IPS-11a (cell line): ENCODE results near the gene CLHC1.
"Not testable (repeated sequence)": the region's sequence is repeated elsewhere in the genome, so short reads cannot be mapped to it uniquely, and the experiment has no call there.

Experiments used
- H3K4me3 ChIP-seq: one replicate; pipeline ENCODE4 v1.5.1; 2013; ENCODE audit warnings: low read depth, low read length, control low read depth

The CLHC1 gene

GRCh38 chr2:55232084-55232862, at the start of gene CLHC1, which contains the start of gene RPS27A:
CLHC1 (minus strand) TSS chr2:55232293; CDS start chr2:55222411, 9,882 bp downstream.
RPS27A (plus strand) TSS chr2:55232688; CDS start chr2:55232825, 137 bp downstream.
- H3K4me3 ChIP-seq: peak within 1 kb of the TSS; percentile 98

- H3K4me3 ChIP-seq: not testable (repeated sequence)
Measured at GRCh38 chr2:55280851-55281546, 48.9 kb upstream of the CLHC1 start.

GRCh38 chr2:55279859-55280424, 47.8 kb upstream of the CLHC1 start:
- not testable (repeated sequence) for H3K4me3 ChIP-seq

- H3K4me3 ChIP-seq: not testable (repeated sequence)
Measured at GRCh38 chr2:55279214-55279835, 47.2 kb upstream of the CLHC1 start.

- H3K4me3 ChIP-seq: no peak overlapping the region
Measured at GRCh38 chr2:55277310-55277709, 45.2 kb upstream of the CLHC1 start.

GRCh38 chr2:55274346-55274745, 42.3 kb upstream of the CLHC1 start:
- H3K4me3 ChIP-seq: not testable (repeated sequence)

- H3K4me3 ChIP-seq: peak overlapping the region; percentile 97
Measured at GRCh38 chr2:55269645-55269990, 37.5 kb upstream of the CLHC1 start.

GRCh38 chr2:55268907-55269644, 37.0 kb upstream of the CLHC1 start, which contains the start of gene MTIF2:
MTIF2 (minus strand) TSS chr2:55269231; CDS start chr2:55263858, 5,373 bp downstream.
- peak within 1 kb of the TSS; percentile 97 for H3K4me3 ChIP-seq

- peak overlapping the region; percentile 97 for H3K4me3 ChIP-seq
Measured at GRCh38 chr2:55268288-55268906, 36.3 kb upstream of the CLHC1 start.

- not testable (repeated sequence) for H3K4me3 ChIP-seq
Measured at GRCh38 chr2:55259586-55259985, 27.5 kb upstream of the CLHC1 start.

GRCh38 chr2:55252832-55253231, 20.7 kb upstream of the CLHC1 start:
- H3K4me3 ChIP-seq: no peak overlapping the region

- no peak overlapping the region for H3K4me3 ChIP-seq
Measured at GRCh38 chr2:55247025-55247424, 14.9 kb upstream of the CLHC1 start.

- H3K4me3 ChIP-seq: no peak overlapping the region
Measured at GRCh38 chr2:55245411-55245810, 13.3 kb upstream of the CLHC1 start.

- no peak overlapping the region for H3K4me3 ChIP-seq
Measured at GRCh38 chr2:55242617-55243016, 10.5 kb upstream of the CLHC1 start.

- H3K4me3 ChIP-seq: not testable (repeated sequence)
Measured at GRCh38 chr2:55241582-55241981, 9.5 kb upstream of the CLHC1 start.

- H3K4me3 ChIP-seq: no peak overlapping the region
Measured at GRCh38 chr2:55239656-55240222, 7.6 kb upstream of the CLHC1 start.

- H3K4me3 ChIP-seq: no peak overlapping the region
Measured at GRCh38 chr2:55236992-55237543, 5.0 kb upstream of the CLHC1 start.

- H3K4me3 ChIP-seq: no peak overlapping the region
Measured at GRCh38 chr2:55235724-55236538, 3.8 kb upstream of the CLHC1 start.

GRCh38 chr2:55233658-55233940, 1.5 kb upstream of the CLHC1 start:
- peak overlapping the region; percentile 98 for H3K4me3 ChIP-seq
